ENCODE data around the gene ZNRF4.
"Not testable (repeated sequence)": the region's sequence is repeated elsewhere in the genome, so short reads cannot be mapped to it uniquely, and the experiment has no call there.

Gene ZNRF4

GRCh38 chr19:5485286-5485636 lies 30.0 kb downstream of the ZNRF4 start:
- Histone ChIP-seq H3K4me3 (ENCODE audit: low read length, poor library complexity, severe bottlenecking) (no peak overlapping the region), H3K79me2 (ENCODE audit: insufficient read depth, low read length) (no peaks in the 10 kb centered on the region), H3K9ac (ENCODE audit: low read depth, low read length, poor library complexity, severe bottlenecking) (no peak overlapping the region), H3K36me3 (ENCODE audit: insufficient read depth, low read length) (no peaks in the 10 kb centered on the region), H4K20me1 (ENCODE audit: insufficient read depth, low read length, poor library complexity, severe bottlenecking) (no peaks in the 10 kb centered on the region), H3K9me2 (replicated peaks; ENCODE audit: low read depth, low read length) (no peaks in the 10 kb centered on the region), H3F3A (ENCODE audit: low read depth) (no peaks in the 10 kb centered on the region), H3K27me3 (ENCODE audit: insufficient read depth, low read length, poor library complexity, severe bottlenecking) (no peaks in the 10 kb centered on the region), H2AFZ (ENCODE audit: low read length) (no peak overlapping the region), H3K9me3 (ENCODE audit: insufficient read depth, low read depth, low read length) (no peaks in the 10 kb centered on the region), H3K4me2 (ENCODE audit: low read depth, low read length, poor library complexity, severe bottlenecking) (no peak overlapping the region), H3K4me1 (ENCODE audit: insufficient read depth, low read length, poor library complexity, severe bottlenecking) (no peaks in the 10 kb centered on the region)
- TF ChIP-seq EZH2phosphoT487 (IDR thresholded peaks at IDR 0.05; ENCODE audit: borderline replicate concordance) (no peak), CTCF (conservative IDR thresholded peaks at IDR 0.05; ENCODE audit: low read length) (no peak)

- not testable (repeated sequence) for H3F3A ChIP-seq (ENCODE audit: low read depth); H3K9me2 ChIP-seq (replicated peaks; ENCODE audit: low read depth, low read length); H3K36me3 ChIP-seq (ENCODE audit: insufficient read depth, low read length); H2AFZ ChIP-seq (ENCODE audit: low read length); H3K4me2 ChIP-seq (ENCODE audit: low read depth, low read length, poor library complexity, severe bottlenecking); H4K20me1 ChIP-seq (ENCODE audit: insufficient read depth, low read length, poor library complexity, severe bottlenecking); H3K79me2 ChIP-seq (ENCODE audit: insufficient read depth, low read length); H3K27me3 ChIP-seq (ENCODE audit: insufficient read depth, low read length, poor library complexity, severe bottlenecking); H3K4me3 ChIP-seq (ENCODE audit: low read length, poor library complexity, severe bottlenecking); H3K9ac ChIP-seq (ENCODE audit: low read depth, low read length, poor library complexity, severe bottlenecking); H3K9me3 ChIP-seq (ENCODE audit: insufficient read depth, low read depth, low read length); H3K4me1 ChIP-seq (ENCODE audit: insufficient read depth, low read length, poor library complexity, severe bottlenecking)
These were observed 30.4 kb downstream of the ZNRF4 start for GRCh38 chr19:5485658-5486057.

GRCh38 chr19:5487222-5487621 lies 32.0 kb downstream of the ZNRF4 start:
- no peaks in the 10 kb centered on the region for H3K27me3 ChIP-seq (ENCODE audit: insufficient read depth, low read length, poor library complexity, severe bottlenecking)
- no peaks in the 10 kb centered on the region for H3K9me3 ChIP-seq (ENCODE audit: insufficient read depth, low read depth, low read length)
- no peak overlapping the region for H3K9ac ChIP-seq (ENCODE audit: low read depth, low read length, poor library complexity, severe bottlenecking)
- H3K36me3 ChIP-seq (ENCODE audit: insufficient read depth, low read length) = no peaks in the 10 kb centered on the region
- no peaks in the 10 kb centered on the region for H3F3A ChIP-seq (ENCODE audit: low read depth)
- no peak overlapping the region for H3K4me2 ChIP-seq (ENCODE audit: low read depth, low read length, poor library complexity, severe bottlenecking)
- no peaks in the 10 kb centered on the region for H4K20me1 ChIP-seq (ENCODE audit: insufficient read depth, low read length, poor library complexity, severe bottlenecking)
- no peak for TF ChIP-seq EZH2phosphoT487 (IDR thresholded peaks at IDR 0.05; ENCODE audit: borderline replicate concordance)
- no peak for TF ChIP-seq CTCF (conservative IDR thresholded peaks at IDR 0.05; ENCODE audit: low read length)
- H3K79me2 ChIP-seq (ENCODE audit: insufficient read depth, low read length) = no peaks in the 10 kb centered on the region
- no peak overlapping the region for H2AFZ ChIP-seq (ENCODE audit: low read length)
- no peak overlapping the region for H3K4me3 ChIP-seq (ENCODE audit: low read length, poor library complexity, severe bottlenecking)
- no peaks in the 10 kb centered on the region for H3K9me2 ChIP-seq (replicated peaks; ENCODE audit: low read depth, low read length)
- no peaks in the 10 kb centered on the region for H3K4me1 ChIP-seq (ENCODE audit: insufficient read depth, low read length, poor library complexity, severe bottlenecking)

GRCh38 chr19:5489551-5489950 lies 34.3 kb downstream of the ZNRF4 start:
- Histone ChIP-seq H3K9ac (ENCODE audit: low read depth, low read length, poor library complexity, severe bottlenecking) (no peak overlapping the region), H3K4me3 (ENCODE audit: low read length, poor library complexity, severe bottlenecking) (no peak overlapping the region), H3K36me3 (ENCODE audit: insufficient read depth, low read length) (no peaks in the 10 kb centered on the region)

More at GRCh38 chr19:5489551-5489950, 34.3 kb downstream of the ZNRF4 start:
- Histone ChIP-seq H4K20me1 (ENCODE audit: insufficient read depth, low read length, poor library complexity, severe bottlenecking) (no peaks in the 10 kb centered on the region), H3K9me2 (replicated peaks; ENCODE audit: low read depth, low read length) (no peaks in the 10 kb centered on the region), H3F3A (ENCODE audit: low read depth) (no peaks in the 10 kb centered on the region), H3K27me3 (ENCODE audit: insufficient read depth, low read length, poor library complexity, severe bottlenecking) (no peaks in the 10 kb centered on the region), H3K79me2 (ENCODE audit: insufficient read depth, low read length) (no peaks in the 10 kb centered on the region), H3K4me2 (ENCODE audit: low read depth, low read length, poor library complexity, severe bottlenecking) (no peak overlapping the region), H2AFZ (ENCODE audit: low read length) (no peak overlapping the region), H3K9me3 (ENCODE audit: insufficient read depth, low read depth, low read length) (no peaks in the 10 kb centered on the region), H3K4me1 (ENCODE audit: insufficient read depth, low read length, poor library complexity, severe bottlenecking) (no peaks in the 10 kb centered on the region)
- no peak for TF ChIP-seq EZH2phosphoT487 (IDR thresholded peaks at IDR 0.05; ENCODE audit: borderline replicate concordance)
- TF ChIP-seq CTCF (conservative IDR thresholded peaks at IDR 0.05; ENCODE audit: low read length) = no peak
